ENCODE results near the gene SLC37A3.

Gene SLC37A3

GRCh38 chr7:140316165-140316661 is 82.1 kb downstream of the SLC37A3 start:
- H2AFZ ChIP-seq (ENCODE audit: low read depth, low read length): no peak overlapping the region
- H3K4me1 ChIP-seq (ENCODE audit: low read length): peaks cover 15% of the 10 kb centered on the region; the same call in 1 of the 2 replicates
- H3K79me2 ChIP-seq (ENCODE audit: low read length): no peaks in the 10 kb centered on the region
- no peak overlapping the region for H3K4me2 ChIP-seq (ENCODE audit: low read length)
- H3K9ac ChIP-seq (ENCODE audit: low read length): no peak overlapping the region
- H3K27me3 ChIP-seq (ENCODE audit: low read depth, low read length): peaks cover 78% of the 10 kb centered on the region
- H3K9me3 ChIP-seq (ENCODE audit: insufficient read depth, low read length): peaks cover 10% of the 10 kb centered on the region; the same call in 1 of the 2 replicates
- H3K36me3 ChIP-seq (replicated peaks; ENCODE audit: low read depth, low read length): peaks cover 4% of the 10 kb centered on the region
- H3K27ac ChIP-seq (ENCODE audit: low read length): no peak overlapping the region
- TF ChIP-seq EZH2phosphoT487 (IDR thresholded peaks at IDR 0.05; ENCODE audit: low read depth): no peak
- TF ChIP-seq CTCF (IDR thresholded peaks at IDR 0.05; ENCODE audit: low read depth, low read length): no peak
- H3K4me3 ChIP-seq (ENCODE audit: low read length): no peak overlapping the region
- H4K20me1 ChIP-seq (ENCODE audit: insufficient read depth, low read length): peaks cover 3% of the 10 kb centered on the region

- peaks cover 4% of the 10 kb centered on the region for H3K36me3 ChIP-seq (replicated peaks; ENCODE audit: low read depth, low read length)
- H3K27ac ChIP-seq (ENCODE audit: low read length): no peak overlapping the region
- H4K20me1 ChIP-seq (ENCODE audit: insufficient read depth, low read length): peaks cover 3% of the 10 kb centered on the region
- no peak overlapping the region for H3K4me3 ChIP-seq (ENCODE audit: low read length)
- peaks cover 15% of the 10 kb centered on the region; the same call in 1 of the 2 replicates for H3K4me1 ChIP-seq (ENCODE audit: low read length)
- peaks cover 10% of the 10 kb centered on the region; the same call in 1 of the 2 replicates for H3K9me3 ChIP-seq (ENCODE audit: insufficient read depth, low read length)
- no peak overlapping the region for H3K4me2 ChIP-seq (ENCODE audit: low read length)
- no peak overlapping the region for H2AFZ ChIP-seq (ENCODE audit: low read depth, low read length)
- no peak for TF ChIP-seq CTCF (IDR thresholded peaks at IDR 0.05; ENCODE audit: low read depth, low read length)
- no peak for TF ChIP-seq EZH2phosphoT487 (IDR thresholded peaks at IDR 0.05; ENCODE audit: low read depth)
- no peaks in the 10 kb centered on the region for H3K79me2 ChIP-seq (ENCODE audit: low read length)
- peaks cover 80% of the 10 kb centered on the region for H3K27me3 ChIP-seq (ENCODE audit: low read depth, low read length)
- H3K9ac ChIP-seq (ENCODE audit: low read length): no peak overlapping the region
These were observed 82.7 kb downstream of the SLC37A3 start for GRCh38 chr7:140315498-140316164.

GRCh38 chr7:140314573-140315480 is 83.5 kb downstream of the SLC37A3 start:
- H3K4me3 ChIP-seq (ENCODE audit: low read length): no peak overlapping the region
- peaks cover 4% of the 10 kb centered on the region for H3K36me3 ChIP-seq (replicated peaks; ENCODE audit: low read depth, low read length)
- H3K4me1 ChIP-seq (ENCODE audit: low read length): peaks cover 15% of the 10 kb centered on the region; the same call in 1 of the 2 replicates
- no peak overlapping the region for H3K9ac ChIP-seq (ENCODE audit: low read length)
- peaks cover 3% of the 10 kb centered on the region for H4K20me1 ChIP-seq (ENCODE audit: insufficient read depth, low read length)
- H2AFZ ChIP-seq (ENCODE audit: low read depth, low read length): no peak overlapping the region
- H3K4me2 ChIP-seq (ENCODE audit: low read length): no peak overlapping the region
- no peak for TF ChIP-seq EZH2phosphoT487 (IDR thresholded peaks at IDR 0.05; ENCODE audit: low read depth)
- no peak for TF ChIP-seq CTCF (IDR thresholded peaks at IDR 0.05; ENCODE audit: low read depth, low read length)
- H3K27ac ChIP-seq (ENCODE audit: low read length): no peak overlapping the region
- H3K27me3 ChIP-seq (ENCODE audit: low read depth, low read length): peaks cover 85% of the 10 kb centered on the region
- no peaks in the 10 kb centered on the region for H3K79me2 ChIP-seq (ENCODE audit: low read length)
- H3K9me3 ChIP-seq (ENCODE audit: insufficient read depth, low read length): peaks cover 10% of the 10 kb centered on the region; the same call in 1 of the 2 replicates
